ENCODE results near the gene GPRASP1.

The GPRASP1 gene

DNA sequence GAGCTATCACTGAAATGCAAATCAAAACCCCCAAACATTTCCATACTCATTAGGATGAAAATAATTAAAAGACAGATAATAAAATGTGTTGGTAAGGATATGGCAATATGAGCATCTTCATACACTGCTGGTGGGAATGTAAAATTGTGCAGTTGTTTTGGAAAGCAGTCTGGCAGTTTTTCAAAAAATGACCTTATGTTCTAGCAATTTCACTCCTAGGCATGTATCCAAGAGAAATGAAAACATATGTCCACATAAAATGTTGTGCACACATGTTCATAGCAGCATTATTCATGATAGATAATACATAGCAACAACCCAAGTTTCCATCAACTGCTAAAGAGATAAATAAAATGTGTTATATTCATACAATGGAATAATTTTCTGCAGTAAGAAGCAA is 46.2 kb downstream of the GPRASP1 start:
- no peak for DNase-seq
